ENCODE measurements around the gene SGPL1.

SGPL1 gene

DNA sequence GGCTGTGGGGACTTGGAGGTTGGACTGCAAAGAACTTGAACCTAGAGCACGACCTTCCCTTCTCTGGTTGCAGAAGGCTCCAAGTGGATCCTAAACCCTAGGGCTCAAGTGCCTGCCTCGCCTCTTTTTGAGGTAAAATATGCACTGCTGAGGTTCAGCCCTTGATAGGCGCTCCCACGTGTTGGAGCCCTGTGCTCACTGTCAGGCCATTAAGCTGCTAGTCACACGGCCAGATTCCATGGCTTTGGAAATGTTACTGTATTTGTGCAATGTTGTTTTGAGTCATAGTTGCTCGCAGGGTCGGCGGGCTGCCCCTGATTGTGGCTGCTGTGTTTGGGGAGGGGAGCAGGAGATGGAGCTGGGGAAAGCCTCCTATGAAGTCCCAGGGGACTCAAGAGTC is 112.4 kb downstream of the SGPL1 start:
- no peak for DNase-seq

DNA sequence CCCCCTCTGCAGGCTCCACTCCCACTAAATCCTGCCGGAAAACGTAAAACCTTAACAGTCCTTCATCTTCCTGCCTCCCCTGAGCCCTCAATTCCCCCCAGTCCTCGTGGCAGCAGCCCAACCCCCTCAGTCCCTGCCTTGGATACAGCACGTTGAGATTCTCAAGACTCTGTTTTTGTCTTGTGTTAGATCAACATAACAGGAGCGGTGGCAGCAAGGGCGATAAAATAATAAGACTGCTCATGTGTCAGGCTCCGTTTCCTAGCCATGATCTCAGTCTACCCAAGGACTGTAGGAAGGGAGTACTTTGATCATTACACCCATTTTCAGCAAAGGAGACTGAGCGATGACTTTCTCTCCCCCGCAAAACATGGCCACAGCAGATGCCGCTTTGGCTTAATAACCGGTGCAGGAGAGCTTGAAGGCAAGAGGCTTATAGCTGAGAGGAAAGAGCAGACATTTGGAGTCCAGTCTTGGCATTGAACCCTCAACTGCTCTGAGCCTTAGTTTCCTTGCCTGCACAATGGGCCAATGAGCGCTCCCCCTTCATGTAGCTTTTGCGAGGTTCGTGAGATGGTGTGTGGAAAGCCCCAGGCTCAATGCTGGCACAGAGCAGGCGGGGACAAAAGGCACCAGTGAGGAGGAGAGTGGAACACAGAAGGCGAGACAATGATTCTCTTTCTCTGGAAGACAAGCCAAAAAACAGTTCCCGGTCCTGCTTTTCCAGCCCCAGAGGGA is 114.7 kb downstream of the SGPL1 start:
- no peak for DNase-seq
